DND-41 (cell line): ENCODE data around the gene R3HDM1.

Source experiments
- CTCF ChIP-seq: IDR thresholded peaks from 2 replicates; pipeline ENCODE4 v1.5.1; 2012; ENCODE audit warnings: borderline replicate concordance, low read length, moderate library complexity, mild to moderate bottlenecking; ENCODE audit not compliant: poor library complexity, severe bottlenecking; ENCODE audit errors: extremely low read depth
- EZH2 ChIP-seq: IDR thresholded peaks from 3 replicates; pipeline ENCODE4 v1.6.1; 2012; ENCODE audit warnings: borderline replicate concordance, low read depth, mild to moderate bottlenecking, moderate library complexity, low read length, inconsistent platforms; ENCODE audit not compliant: severe bottlenecking

GRCh38 chr2:135708159-135708558, 176.9 kb downstream of the R3HDM1 start:
- TF ChIP-seq CTCF, result no peak
- TF ChIP-seq EZH2, result no peak
